HG03520 (cell line): ENCODE results near the gene PPM1J.

Experiments used
- ATAC-seq: cut with Tn5 transposase; IDR thresholded peaks from one replicate; pipeline ENCODE4 v1.9.1; 2021; ENCODE audit warnings: mild to moderate bottlenecking, moderate library complexity; ENCODE audit not compliant: unreplicated experiment

PPM1J gene

GRCh38 chr1:112692681-112693080 is 22.5 kb downstream of the PPM1J start:
- ATAC-seq, result no peak

DNA sequence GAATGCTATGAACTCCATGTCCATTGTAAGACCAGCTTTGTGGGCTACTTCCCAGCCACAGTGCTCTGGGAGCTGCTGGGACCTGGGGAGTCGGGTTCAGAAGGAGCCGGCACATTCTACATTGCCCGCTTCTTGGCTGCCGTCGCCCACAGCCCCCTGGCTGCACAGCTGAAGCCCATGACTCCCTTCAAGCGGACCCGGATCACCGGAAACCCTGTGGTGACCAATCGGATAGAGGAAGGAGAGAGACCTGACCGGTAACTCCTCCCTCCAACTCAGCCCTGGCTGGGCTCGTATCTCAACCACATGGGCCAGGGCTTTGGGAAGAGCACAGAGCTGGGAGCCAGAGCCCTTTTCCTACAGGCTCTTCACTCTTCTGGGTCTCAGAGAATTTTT is 25.3 kb downstream of the PPM1J start:
- no peak for ATAC-seq

GRCh38 chr1:112689196-112689841 is 25.8 kb downstream of the PPM1J start:
- no peak for ATAC-seq

- ATAC-seq, result no peak
These were observed 26.3 kb downstream of the PPM1J start for GRCh38 chr1:112688781-112689193.

GRCh38 chr1:112687785-112688496 is 27.2 kb downstream of the PPM1J start:
- ATAC-seq, result no peak

DNA sequence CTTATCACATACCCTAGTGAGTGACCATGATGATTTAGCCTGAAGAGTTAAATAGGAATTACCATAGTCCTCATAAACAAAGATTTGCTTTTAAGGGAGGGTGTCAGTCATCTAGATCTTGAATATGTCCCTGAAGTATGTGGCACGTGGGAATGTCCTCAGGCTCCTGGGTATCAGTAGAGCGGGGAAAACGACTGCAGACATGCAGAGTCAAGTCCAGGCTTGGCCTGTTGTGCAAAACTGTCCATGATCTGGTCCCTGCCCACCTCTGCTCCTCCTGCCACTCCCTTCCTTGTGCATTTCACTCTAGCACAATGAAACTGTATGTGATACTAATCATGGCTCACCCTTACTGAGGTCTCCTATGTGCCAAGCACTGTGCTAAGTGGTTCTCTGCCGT is 27.8 kb downstream of the PPM1J start:
- no peak for ATAC-seq

DNA sequence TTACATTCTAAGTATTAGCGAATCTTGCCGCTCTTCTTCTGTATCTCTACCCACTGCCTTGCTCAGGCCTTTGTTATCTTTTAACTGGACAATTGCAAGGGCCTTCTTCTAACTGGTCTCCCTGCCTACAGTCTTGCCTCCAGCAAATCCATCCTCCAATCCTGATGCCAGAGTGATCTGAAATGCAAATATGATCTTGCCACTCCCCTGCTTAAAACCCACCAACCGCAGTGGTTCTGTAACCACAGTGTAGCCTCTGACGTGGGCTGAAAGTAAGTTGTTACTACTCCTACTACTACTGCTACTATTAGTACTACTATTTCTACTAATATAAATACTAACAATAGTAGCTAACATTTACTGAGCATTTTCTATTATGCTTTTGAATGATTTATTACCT is 28.3 kb downstream of the PPM1J start:
- ATAC-seq, result no peak

DNA sequence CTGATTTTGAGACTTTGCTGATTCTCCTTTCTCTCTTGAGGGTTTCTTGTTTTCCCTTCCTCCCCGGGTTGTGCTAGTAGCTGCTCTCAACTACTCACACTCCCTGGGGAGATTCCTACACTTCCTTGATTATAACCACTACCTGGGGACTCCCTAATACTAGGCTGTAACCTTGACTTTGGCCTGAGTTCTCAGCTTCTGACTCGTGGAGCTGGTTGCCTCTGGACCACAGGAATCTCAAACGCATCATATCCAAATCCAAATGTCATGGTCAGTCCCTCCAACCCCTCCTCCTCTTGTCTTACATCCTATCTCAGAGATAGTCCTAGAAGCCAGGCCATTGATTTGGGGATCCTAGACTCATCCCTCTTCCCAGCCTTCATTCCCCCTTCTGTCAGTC is 28.7 kb downstream of the PPM1J start:
- ATAC-seq, result no peak

DNA sequence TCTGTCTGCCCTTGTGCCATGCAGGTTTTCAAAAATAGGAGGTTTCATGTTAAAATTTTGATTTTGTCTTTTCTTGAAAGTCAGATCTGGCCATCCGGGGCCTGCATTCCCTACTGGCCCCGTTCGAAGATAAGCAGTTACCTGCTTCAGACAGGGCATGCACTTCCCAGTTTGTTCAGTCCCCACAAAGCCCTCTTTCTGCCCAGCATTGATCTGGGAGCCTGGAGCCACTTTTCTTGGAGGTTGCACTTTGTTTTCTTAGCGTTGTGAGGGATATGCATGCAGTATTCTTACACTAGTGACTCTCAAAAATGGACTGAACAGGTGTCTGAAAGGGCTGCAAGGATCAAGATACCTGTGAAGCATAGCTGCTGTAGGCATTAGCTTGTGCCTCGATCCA is 29.2 kb downstream of the PPM1J start:
- no peak for ATAC-seq

GRCh38 chr1:112678605-112679004 is 36.5 kb downstream of the PPM1J start:
- ATAC-seq, result no peak

DNA sequence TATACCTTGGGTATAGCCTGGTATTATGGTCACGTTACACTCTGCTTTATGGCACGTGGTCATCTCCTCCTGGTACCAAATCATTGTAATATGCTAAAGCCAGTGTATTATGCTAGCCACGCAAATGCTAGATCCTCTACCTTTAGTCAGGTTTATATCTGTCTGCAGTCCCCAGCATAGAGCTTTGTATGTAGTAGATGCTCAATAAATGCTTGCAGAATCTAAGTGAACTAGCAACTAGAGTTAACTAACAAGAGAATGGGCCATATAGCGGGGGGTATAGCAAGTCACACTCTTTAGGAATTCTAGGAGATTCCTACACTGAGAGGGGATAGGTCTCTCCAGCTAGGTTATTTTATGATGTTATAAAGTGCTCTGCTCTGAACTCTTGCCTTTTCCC is 37.6 kb downstream of the PPM1J start:
- ATAC-seq, result no peak

DNA sequence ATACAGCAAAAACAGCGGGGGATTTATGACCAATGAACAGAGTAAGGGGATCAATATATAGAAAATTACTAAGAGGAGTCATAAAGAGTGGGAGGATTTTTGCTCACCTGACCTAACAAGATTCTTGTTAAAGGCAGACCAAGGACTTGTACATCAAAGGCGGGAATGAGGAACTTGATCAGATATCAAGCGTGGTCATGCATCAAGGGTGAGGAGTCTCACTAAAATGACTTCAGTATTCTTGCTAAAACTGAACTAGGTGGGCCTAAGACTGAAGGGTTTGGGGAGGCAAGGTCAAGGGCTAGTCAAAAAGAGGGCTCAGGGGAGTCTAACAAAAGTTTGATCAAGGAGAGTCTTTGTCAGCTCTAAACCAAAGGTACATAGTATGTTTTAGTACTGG is 38.6 kb downstream of the PPM1J start:
- ATAC-seq, result no peak

GRCh38 chr1:112675728-112676381 is 39.3 kb downstream of the PPM1J start:
- ATAC-seq, result no peak

- peak; percentile 33 for ATAC-seq
These were observed 40.0 kb downstream of the PPM1J start for GRCh38 chr1:112674986-112675727.

GRCh38 chr1:112674440-112674985 is 40.6 kb downstream of the PPM1J start, which contains the start of gene MOV10:
TSS of gene MOV10 (plus strand) at chr1:112674659. CDS start at chr1:112674913, 254 bp downstream.
- ATAC-seq, result peak; percentile 51

GRCh38 chr1:112673592-112674439 is 41.3 kb downstream of the PPM1J start:
- ATAC-seq, result no peak

- no peak for ATAC-seq
These were observed 42.3 kb downstream of the PPM1J start for GRCh38 chr1:112672842-112673241.

- ATAC-seq, result no peak
These were observed 43.1 kb downstream of the PPM1J start for GRCh38 chr1:112672009-112672408.

- no peak for ATAC-seq
These were observed 48.2 kb downstream of the PPM1J start for GRCh38 chr1:112666946-112667345.

- no peak for ATAC-seq
These were observed 49.3 kb downstream of the PPM1J start for GRCh38 chr1:112665857-112666256.
